NT2/D1 (cell line): ENCODE data around the gene TTC24.

Source experiments
- YY1 ChIP-seq: IDR thresholded peaks from 2 replicates; pipeline ENCODE4 v1.6.1; 2011; ENCODE audit not compliant: insufficient read length, insufficient read depth
- ZNF274 ChIP-seq: IDR thresholded peaks from 2 replicates; pipeline ENCODE4 v1.6.1; 2011; ENCODE audit warnings: mild to moderate bottlenecking, low read depth, low read length

DNA sequence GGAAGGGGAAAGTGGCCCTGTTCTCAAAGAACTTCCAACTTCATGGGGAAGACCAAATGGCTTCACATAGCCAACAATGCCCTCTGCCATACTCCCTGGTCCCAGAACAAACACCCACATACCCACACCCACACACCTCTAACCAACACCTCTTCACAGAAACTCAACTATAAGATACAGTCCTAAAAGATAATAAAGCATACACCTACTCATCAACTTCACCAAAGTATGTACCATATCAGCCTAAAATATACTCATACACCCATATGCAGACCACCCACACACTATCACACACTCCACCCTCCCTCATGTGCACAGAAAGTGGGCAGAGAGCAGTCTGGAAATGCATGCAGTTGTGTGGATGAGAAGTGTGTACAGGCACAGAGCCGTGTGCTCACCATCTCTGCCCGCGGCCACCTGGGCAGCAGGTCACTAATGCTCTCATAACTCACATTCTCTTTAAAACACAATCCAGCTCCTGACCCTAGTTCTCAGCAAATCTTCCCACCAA lies 34.9 kb upstream of the TTC24 start:
- no peak for TF ChIP-seq ZNF274
- TF ChIP-seq YY1 = no peak
